Epithelial cell of alveolus of lung (primary cell): ENCODE data around the gene SECTM1. TPM values are rescaled to one million over a fixed set of nuclear protein-coding genes. Genes with fewer than 3 reads are reported as not detected.

Experiments
- total RNA-seq: library from RNA; depleted of rRNA; stranded (reverse); fragments of >200 nt; gene quantifications from 2 replicates; pipeline ENCODE4 v1.2.1, GENCODE V29; 2015

SECTM1 gene
- total RNA-seq = 4.9 and 21.3 TPM in 2 replicates

GRCh38 chr17:82333279-82334171, at the start of gene SECTM1:
TSS of gene SECTM1 (minus strand) at chr17:82333766. CDS start at chr17:82327240, 6,526 bp downstream.

GRCh38 chr17:82371333-82372248, 38.0 kb upstream of the SECTM1 start, which contains the start of gene UTS2R:
TSS of gene UTS2R (plus strand) at chr17:82371765. CDS start at chr17:82374325, 2,560 bp downstream.

GRCh38 chr17:82358465-82359350, 25.1 kb upstream of the SECTM1 start, which contains the start of gene TEX19:
TSS of gene TEX19 (plus strand) at chr17:82359247. CDS start at chr17:82362151, 2,904 bp downstream.

GRCh38 chr17:82317394-82318168, 16.0 kb downstream of the SECTM1 start, which contains the start of gene CD7:
TSS of gene CD7 (minus strand) at chr17:82317608. CDS start at chr17:82317495, 113 bp downstream.

GRCh38 chr17:82273327-82274133, 60.0 kb downstream of the SECTM1 start, which contains the start of gene CSNK1D:
TSS of gene CSNK1D (minus strand) at chr17:82273700. CDS start at chr17:82273381, 319 bp downstream.

Other genes starting within 250 kb of the SECTM1 start
- gene FASN, start 235.5 kb downstream of the SECTM1 start, total RNA-seq = 57.2 and 289 TPM in 2 replicates
- gene CCDC57, start 120.9 kb downstream of the SECTM1 start, total RNA-seq = 6.9 and 16.5 TPM in 2 replicates
- gene SLC16A3, start 104.7 kb downstream of the SECTM1 start, total RNA-seq = 224 and 509 TPM in 2 replicates
- gene CSNK1D, start 60.1 kb downstream of the SECTM1 start, total RNA-seq = 41.8 and 136 TPM in 2 replicates
- 2.2 and 14.8 TPM in 2 replicates for gene CD7, start 16.2 kb downstream of the SECTM1 start, total RNA-seq
- gene TEX19, start 25.5 kb upstream of the SECTM1 start, total RNA-seq = not detected in 2 replicates
- gene UTS2R, start 38.0 kb upstream of the SECTM1 start, total RNA-seq = 0.13 and 0.88 TPM in 2 replicates
- gene HEXD, start 84.6 kb upstream of the SECTM1 start, total RNA-seq = 10.6 and 15.3 TPM in 2 replicates
- gene OGFOD3, start 84.8 kb upstream of the SECTM1 start, total RNA-seq = 34.5 and 55.1 TPM in 2 replicates
- gene CYBC1, start 117.0 kb upstream of the SECTM1 start, total RNA-seq = 57.3 and 126 TPM in 2 replicates
- gene NARF, start 125.0 kb upstream of the SECTM1 start, total RNA-seq = 50.0 and 90.9 TPM in 2 replicates
- gene FOXK2, start 186.0 kb upstream of the SECTM1 start, total RNA-seq = 27.9 and 30.9 TPM in 2 replicates